Dendritic cell treated with granulocyte-macrophage colony-stimulating factor and Interleukin-4, amounts not matched to agents 40 ng/mL and 50 ng/mL, for 4 days (primary cell): ENCODE measurements around the gene RSPRY1.

ENCODE experiments used
- H3K27ac Mint-ChIP-seq: one replicate; pipeline ENCODE4 v1.8.0; 2022; ENCODE audit warnings: mild to moderate bottlenecking, mixed read lengths
- H3K27me3 Mint-ChIP-seq: one replicate; pipeline ENCODE4 v1.8.0; 2022; ENCODE audit warnings: mild to moderate bottlenecking, mixed read lengths
- H3K36me3 Mint-ChIP-seq: one replicate; pipeline ENCODE4 v1.8.0; 2022; ENCODE audit warnings: low read depth, mixed read lengths
- H3K4me1 Mint-ChIP-seq: one replicate; pipeline ENCODE4 v1.8.0; 2022; ENCODE audit warnings: low read depth, mixed read lengths
- H3K4me3 Mint-ChIP-seq: one replicate; pipeline ENCODE4 v1.8.0; 2022; ENCODE audit warnings: mild to moderate bottlenecking, moderate library complexity, mixed read lengths
- H3K9me3 Mint-ChIP-seq: one replicate; pipeline ENCODE4 v1.8.0; 2022; ENCODE audit warnings: mixed read lengths
- intact Hi-C: fragments of 100-400 bp; cut with micrococcal nuclease; formaldehyde crosslinking; loops from one replicate; pipeline ENCODE4 v1.15.0; 2022

RSPRY1 gene

DNA sequence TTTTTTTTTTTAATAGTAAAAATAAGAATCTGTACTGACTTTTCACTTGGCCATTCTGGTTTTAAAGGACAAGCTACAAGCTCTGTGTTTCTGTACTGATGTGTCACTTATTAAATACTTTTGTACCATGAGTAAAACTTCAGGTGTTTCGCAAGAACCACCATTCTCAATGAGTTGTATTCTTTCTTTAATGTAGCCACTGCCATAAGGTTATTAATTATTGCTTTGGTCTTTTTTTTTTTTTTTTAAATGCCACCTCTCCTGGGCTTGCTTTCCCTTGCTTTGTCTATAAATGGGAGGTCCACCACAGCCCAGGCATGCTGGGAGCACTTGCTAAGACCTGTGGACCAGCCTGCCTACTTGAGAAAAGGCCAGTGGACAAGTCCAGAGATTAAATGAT is 67.3 kb downstream of the RSPRY1 start:
- Mint-ChIP-seq H3K27me3 (no peaks in the 10 kb centered on the region), H3K36me3 (peaks cover 74% of the 10 kb centered on the region), H3K4me1 (no peaks in the 10 kb centered on the region), H3K27ac (no peak overlapping the region), H3K9me3 (no peaks in the 10 kb centered on the region), H3K4me3 (no peak overlapping the region)
- intact Hi-C loops: no loop called here

DNA sequence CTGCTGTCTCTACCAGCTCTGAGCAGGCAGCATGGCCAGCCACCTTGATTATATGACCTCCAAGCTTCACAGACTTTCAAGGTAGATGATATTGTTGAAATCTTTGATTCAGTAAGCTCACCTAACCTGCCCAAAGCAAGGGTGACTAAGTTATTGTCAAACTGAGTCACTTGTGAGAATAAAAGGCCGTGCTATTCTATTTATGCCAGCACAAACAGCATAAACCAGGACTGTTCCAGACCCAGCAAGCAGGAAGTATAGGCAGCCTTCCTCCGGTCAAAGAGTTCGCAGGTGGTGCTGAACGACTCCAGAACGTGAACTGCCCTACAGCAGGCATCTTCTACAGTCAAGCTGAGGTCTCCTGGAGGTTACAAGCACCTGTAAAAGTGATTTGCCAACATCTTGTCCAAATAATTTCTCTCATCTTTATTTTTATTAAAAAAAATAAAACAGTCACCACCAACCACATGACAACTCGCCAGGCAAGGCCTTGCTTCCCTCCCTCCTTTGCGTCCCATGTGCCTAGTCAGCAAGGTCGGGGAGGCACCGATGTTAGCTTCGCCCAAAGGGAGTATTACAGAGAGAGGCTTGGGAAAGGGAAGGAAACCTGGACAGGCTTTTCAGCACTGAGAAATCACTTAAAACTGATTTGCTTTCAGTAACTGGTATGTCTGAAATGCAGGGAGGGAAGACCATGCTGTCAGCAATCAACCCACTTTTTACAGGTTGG is 69.7 kb downstream of the RSPRY1 start:
- no peaks in the 10 kb centered on the region for H3K9me3 Mint-ChIP-seq
- no peak overlapping the region for H3K27ac Mint-ChIP-seq
- H3K27me3 Mint-ChIP-seq: no peaks in the 10 kb centered on the region
- intact Hi-C loops: no loop called here
- peaks cover 6% of the 10 kb centered on the region for H3K4me1 Mint-ChIP-seq
- no peak overlapping the region for H3K4me3 Mint-ChIP-seq
- peaks cover 50% of the 10 kb centered on the region for H3K36me3 Mint-ChIP-seq

DNA sequence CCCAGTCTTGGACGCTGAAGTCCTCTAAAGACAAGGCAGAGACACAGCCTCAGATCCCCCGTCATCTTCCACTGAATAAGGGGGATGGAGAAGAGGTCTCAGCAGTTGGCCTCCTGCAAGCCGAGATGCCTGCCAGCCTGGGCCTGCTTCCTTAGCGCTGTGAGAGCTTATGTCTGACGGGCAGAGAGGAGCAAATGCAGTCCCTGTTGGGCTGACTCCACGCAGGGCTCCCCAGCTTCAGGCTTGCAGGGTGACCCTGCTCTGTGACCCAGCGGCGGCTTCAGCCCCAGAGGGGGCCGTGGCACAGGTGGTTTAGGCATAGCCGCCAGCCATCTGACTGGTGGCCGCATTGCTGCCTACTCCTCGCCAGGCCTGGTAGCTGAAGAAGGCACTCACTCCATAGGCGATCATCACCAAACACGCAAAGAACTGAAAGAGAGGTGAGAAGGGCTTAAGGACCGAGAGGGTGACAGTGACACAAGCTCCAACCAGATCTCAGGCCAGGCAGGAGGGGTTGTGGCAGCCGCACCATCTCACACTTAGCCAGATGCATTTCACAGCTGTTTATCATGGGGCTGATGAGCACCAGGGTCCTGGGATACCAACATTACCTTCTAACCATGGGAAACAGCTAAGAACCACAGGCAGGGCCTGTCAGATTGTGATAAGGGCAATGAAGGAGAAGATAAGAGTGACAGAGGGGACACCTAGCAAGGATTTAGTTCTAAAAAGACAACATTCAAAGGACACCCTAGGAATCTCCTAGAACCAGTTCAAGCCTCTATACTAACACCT is 70.7 kb downstream of the RSPRY1 start:
- Mint-ChIP-seq H3K27ac (no peak overlapping the region), H3K4me3 (no peak overlapping the region), H3K4me1 (peaks cover 6% of the 10 kb centered on the region), H3K36me3 (peaks cover 40% of the 10 kb centered on the region), H3K27me3 (no peaks in the 10 kb centered on the region), H3K9me3 (no peaks in the 10 kb centered on the region)
- intact Hi-C loops: no loop called here

DNA sequence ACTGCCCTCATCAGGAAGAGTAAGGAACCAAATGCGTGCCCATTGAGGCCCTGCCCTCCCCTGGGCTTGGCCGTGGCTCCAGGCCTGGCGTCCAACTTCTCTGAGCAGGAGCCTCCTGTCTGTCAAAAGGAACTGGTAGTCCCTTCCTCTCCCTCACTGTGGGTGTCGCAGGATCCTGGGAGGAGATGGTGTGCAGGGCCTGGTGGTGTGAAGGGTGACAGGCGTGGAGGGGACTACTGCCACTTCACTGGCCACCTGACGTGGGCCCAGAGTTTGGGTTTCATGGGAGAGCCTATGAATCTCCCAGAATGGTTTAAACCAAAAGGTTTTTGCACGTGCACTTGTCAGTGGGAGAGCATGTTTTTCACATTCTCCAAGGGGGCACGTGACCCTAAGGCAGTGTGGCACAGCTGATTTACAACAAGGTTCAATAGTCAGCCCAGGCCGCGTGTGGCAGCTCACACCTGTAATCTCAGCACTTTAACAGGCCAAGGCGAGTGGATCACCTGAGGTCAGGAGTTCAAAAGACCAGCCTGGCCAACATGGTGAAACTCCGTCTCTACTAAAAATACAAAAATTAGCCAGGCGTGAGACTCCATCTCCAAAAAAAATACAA is 71.4 kb downstream of the RSPRY1 start:
- Mint-ChIP-seq H3K4me1 (peaks cover 6% of the 10 kb centered on the region), H3K27me3 (no peaks in the 10 kb centered on the region), H3K9me3 (no peaks in the 10 kb centered on the region), H3K36me3 (peaks cover 33% of the 10 kb centered on the region), H3K27ac (no peak overlapping the region), H3K4me3 (no peak overlapping the region)
- intact Hi-C loops: no loop called here

DNA sequence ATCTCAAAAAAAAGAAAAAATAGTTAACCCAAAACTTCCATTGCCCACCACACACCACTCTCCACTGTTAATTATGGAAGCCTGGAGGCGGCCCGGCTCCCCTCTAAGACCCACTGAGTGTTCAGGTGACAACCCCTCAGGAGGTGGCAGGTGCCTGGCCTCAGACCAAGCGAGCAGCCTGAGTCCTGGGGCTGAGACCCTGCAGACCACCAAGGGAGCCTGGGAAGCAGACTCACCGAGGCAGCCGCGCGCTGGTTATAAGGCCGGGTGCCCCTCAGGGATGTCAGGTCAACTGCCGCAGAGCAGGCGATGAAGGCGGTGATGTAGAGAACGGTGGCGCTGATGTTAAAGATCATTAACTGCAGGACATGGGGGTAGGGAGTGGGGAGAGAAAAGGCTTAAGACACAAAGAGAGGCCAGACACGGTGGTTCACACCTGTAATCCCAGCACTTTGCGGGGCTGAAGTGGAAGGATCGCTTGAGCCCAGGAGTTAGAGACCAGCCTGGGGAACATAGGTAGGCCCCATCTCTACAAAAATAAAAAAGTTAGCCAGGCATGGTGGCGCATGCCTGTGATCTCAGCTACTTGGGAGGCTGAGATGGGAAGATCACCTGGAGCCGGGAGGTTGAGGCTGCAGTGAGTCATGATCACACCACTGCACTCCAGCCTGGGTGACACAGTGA is 72.2 kb downstream of the RSPRY1 start:
- no peak overlapping the region for H3K27ac Mint-ChIP-seq
- intact Hi-C loops: no loop called here
- H3K9me3 Mint-ChIP-seq: no peaks in the 10 kb centered on the region
- H3K36me3 Mint-ChIP-seq: peaks cover 30% of the 10 kb centered on the region
- H3K27me3 Mint-ChIP-seq: no peaks in the 10 kb centered on the region
- H3K4me3 Mint-ChIP-seq: no peak overlapping the region
- peaks cover 6% of the 10 kb centered on the region for H3K4me1 Mint-ChIP-seq

DNA sequence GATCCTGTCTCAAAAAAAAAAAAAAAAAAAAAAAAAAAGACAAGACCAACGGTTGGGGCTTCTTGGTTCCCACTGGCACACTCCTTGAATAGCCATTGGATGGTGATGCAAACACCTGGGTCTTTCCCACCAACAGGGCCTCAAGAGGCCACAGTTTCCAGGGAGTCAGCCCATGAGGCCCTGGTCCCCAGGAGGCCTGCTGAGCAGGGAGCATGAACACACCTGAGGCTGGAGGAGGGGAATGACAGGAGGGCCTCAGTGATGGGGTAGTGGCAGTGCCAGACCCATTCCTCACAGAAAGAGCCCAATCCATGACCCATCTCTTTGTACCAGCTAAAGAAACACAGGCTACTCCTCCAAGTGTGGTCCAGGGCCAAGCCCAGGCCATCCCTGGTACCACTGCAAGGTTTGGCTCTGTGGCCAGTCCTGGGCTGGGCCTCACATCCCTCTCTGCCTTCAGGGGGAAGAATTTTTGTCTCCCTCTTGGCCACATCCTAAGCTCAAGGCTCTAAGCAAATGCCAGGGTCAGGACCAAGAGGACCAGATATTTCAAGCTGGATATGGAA is 72.9 kb downstream of the RSPRY1 start:
- Mint-ChIP-seq H3K4me3 (no peak overlapping the region), H3K9me3 (no peaks in the 10 kb centered on the region), H3K27me3 (no peaks in the 10 kb centered on the region), H3K27ac (no peak overlapping the region), H3K36me3 (peaks cover 24% of the 10 kb centered on the region), H3K4me1 (peaks cover 6% of the 10 kb centered on the region)
- intact Hi-C loops: no loop called here

DNA sequence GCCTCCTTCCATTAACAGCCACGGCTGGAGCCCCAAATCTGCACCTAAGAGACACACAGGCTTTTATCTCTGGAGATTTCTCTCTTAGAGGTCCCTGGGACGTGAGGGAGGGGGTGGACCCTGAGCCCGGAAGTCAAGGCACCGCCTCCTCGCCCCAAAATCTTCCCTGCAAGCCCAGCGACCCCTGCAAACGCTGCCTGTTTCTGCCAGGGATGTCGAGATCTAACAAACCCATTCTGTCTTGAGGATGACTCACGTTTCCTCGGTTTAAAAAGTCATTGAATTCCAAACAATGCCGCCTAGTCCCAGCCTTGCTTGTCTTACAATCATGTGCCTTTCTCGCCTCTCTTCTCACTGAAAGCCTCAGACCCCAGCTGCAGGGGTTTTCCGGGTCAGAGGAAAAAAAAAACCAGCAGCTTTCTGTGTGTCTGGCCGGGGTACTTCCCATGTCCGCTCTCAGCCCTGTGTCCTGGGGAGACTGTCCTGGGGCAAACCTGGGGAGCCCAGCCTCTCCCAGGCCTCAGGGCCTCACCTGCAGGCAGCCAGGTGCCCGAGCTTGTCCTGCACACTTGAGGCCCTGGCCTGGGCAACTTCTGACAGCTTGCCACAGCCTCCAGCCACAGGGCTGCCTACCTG is 74.3 kb downstream of the RSPRY1 start:
- H3K27me3 Mint-ChIP-seq: no peaks in the 10 kb centered on the region
- no peak overlapping the region for H3K4me3 Mint-ChIP-seq
- intact Hi-C loops: no loop called here
- H3K36me3 Mint-ChIP-seq: peaks cover 11% of the 10 kb centered on the region
- no peak overlapping the region for H3K27ac Mint-ChIP-seq
- no peaks in the 10 kb centered on the region for H3K9me3 Mint-ChIP-seq
- peaks cover 6% of the 10 kb centered on the region for H3K4me1 Mint-ChIP-seq

DNA sequence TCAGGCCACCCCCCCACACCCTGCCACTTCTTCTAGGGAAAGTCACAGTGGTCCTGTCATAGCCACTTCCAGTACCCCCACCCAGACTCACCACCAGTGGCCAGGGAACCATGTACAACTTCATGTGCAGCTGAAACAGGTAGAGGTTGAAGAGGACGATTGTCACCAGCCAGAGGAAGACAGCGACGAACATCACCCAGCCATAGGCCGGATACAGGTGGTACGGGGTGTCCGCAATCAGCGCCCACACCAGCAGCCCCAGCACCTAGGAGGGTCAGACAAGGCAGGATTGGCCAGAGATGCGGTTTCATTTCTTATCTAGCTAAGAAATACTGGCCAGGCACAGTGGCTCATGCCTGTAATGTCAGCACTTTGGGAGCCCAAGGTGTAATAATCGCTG is 75.7 kb downstream of the RSPRY1 start:
- H3K27ac Mint-ChIP-seq: no peak overlapping the region
- intact Hi-C loops: no loop called here
- peaks cover 2% of the 10 kb centered on the region for H3K27me3 Mint-ChIP-seq
- peaks cover 6% of the 10 kb centered on the region for H3K4me1 Mint-ChIP-seq
- H3K36me3 Mint-ChIP-seq: peaks cover under 1% of the 10 kb centered on the region
- no peak overlapping the region for H3K4me3 Mint-ChIP-seq
- H3K9me3 Mint-ChIP-seq: no peaks in the 10 kb centered on the region

DNA sequence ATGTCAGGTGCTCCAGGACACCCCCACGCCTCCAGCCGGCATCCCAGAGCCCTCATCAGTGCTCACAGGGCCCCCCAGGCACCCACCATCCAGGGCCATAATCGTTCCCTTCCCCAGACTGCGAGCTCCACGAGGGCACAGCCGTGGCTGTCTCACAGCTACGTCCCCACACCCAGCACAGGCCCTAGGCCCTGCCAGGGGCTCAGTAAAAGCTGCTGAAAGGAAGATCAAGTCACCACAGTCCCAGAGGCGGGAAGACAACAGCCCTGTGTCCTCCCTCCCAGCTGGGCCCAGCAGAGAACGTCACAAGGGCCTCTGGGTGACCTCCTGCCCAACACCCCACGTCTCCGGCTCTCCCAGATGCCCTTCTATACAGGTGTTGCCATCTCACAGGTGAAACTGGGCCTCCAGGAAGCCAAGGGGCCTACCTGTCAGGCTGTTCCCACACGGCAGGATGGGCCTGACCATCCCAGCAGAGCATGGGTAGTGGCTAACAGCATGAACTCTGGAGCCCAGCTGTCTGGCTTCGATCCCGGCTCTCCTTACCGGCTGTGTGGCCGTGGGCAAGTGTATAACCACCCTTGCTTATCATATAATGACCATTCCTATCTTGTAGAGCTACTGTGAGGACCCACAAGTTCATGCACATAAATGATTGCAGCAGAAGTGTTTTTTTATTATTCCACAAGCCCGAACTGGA is 76.9 kb downstream of the RSPRY1 start:
- Mint-ChIP-seq H3K4me1 (peaks cover 6% of the 10 kb centered on the region), H3K36me3 (no peaks in the 10 kb centered on the region), H3K9me3 (no peaks in the 10 kb centered on the region), H3K27me3 (peaks cover 2% of the 10 kb centered on the region), H3K27ac (no peak overlapping the region), H3K4me3 (no peak overlapping the region)
- intact Hi-C loops: no loop called here

DNA sequence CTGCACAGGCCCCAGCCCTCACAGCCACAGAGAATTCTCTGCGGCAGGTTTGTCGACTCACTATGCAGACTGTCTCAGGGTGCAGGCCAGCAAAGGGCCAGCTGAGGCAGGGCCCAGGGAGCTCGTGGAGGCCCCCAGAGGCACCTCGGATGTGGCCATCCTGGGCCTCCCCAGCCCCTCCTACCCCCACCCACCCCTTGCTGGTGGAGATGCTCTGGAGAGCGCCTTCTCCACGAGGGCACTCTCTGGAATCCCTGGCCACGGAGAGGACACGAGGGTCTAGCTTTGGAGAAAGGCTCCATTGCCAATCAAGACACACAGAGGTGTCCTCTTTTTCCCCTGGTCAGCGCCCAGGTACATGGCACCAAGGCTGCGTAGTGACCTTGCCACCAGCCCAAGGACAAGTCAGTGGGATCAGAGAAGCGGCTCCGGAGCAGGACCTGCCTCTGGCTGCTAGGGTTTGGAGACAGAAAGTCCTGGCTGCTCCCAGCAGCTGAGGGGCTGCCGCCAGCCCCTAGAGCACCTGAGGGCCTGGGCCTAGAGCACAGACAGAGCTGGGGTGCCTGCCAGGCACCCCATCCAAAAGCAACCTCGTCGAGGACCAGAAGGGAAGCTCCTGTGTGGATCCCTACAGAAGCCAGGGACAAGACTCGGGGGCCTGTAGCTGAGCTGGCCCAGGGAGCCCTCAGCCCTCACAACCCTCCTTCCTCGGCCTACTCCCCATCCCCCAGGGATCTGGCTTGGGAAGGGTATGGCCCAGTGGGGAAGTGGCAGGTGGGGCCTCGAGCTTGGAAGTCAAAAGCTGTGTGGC is 77.6 kb downstream of the RSPRY1 start:
- H3K36me3 Mint-ChIP-seq: no peaks in the 10 kb centered on the region
- peaks cover 6% of the 10 kb centered on the region for H3K4me1 Mint-ChIP-seq
- no peaks in the 10 kb centered on the region for H3K9me3 Mint-ChIP-seq
- intact Hi-C loops: no loop called here
- H3K27ac Mint-ChIP-seq: no peak overlapping the region
- no peak overlapping the region for H3K4me3 Mint-ChIP-seq
- peaks cover 2% of the 10 kb centered on the region for H3K27me3 Mint-ChIP-seq

DNA sequence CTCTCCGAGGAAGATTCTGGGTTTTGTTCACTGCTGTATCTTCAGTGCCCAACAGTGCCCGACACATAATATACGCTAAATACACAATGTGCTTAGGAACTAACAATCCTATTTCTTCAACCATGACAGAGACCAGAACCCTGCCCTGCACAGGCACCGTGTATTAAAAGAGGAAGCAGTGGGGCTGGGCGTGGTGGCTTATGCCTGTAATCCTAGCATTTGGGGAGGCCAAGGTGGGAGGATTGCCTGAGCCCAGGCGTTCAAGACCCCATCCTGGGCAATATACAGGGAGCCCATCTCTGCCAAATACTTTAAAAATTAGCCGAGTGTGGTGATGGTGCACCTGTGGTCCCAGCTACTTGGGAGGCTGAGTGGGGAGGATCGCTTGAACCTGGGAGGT is 78.3 kb downstream of the RSPRY1 start:
- Mint-ChIP-seq H3K27ac (no peak overlapping the region), H3K4me3 (no peak overlapping the region), H3K27me3 (peaks cover 2% of the 10 kb centered on the region), H3K36me3 (no peaks in the 10 kb centered on the region), H3K9me3 (no peaks in the 10 kb centered on the region), H3K4me1 (peaks cover 6% of the 10 kb centered on the region)
- intact Hi-C loops: no loop called here

DNA sequence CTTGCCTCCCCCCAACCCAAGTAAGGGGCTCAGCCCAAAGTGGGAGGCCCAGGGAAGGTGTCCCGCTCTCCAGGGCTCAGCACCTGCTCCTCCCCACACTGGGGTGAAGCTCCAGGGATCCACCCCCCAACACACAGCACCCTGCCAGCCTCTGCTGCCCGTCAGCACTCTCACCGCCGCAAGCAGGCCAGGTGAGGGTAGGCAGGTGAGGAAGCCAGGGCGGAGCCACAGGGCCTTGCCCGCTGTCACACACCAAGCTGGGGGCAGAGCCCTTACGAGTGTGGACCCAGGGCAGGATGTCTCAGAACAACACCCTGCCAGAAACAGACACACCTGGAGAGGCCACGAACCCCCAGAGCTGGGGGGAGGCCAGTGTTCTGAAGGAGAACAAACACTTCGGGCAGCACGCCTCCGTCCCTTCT is 78.8 kb downstream of the RSPRY1 start:
- Mint-ChIP-seq H3K4me1 (peaks cover 6% of the 10 kb centered on the region), H3K27ac (peak overlapping the region; percentile 25), H3K36me3 (no peaks in the 10 kb centered on the region), H3K9me3 (no peaks in the 10 kb centered on the region), H3K27me3 (peaks cover 2% of the 10 kb centered on the region), H3K4me3 (no peak overlapping the region)
- intact Hi-C loops: no loop called here
